ENCODE data around the gene LMF1. TPM values are rescaled to one million over a fixed set of nuclear protein-coding genes. Genes with fewer than 3 reads are reported as not detected.

The LMF1 gene
- polyA plus RNA-seq, 4 donors: 14.6 to 26.5 (median 21.0) TPM

DNA sequence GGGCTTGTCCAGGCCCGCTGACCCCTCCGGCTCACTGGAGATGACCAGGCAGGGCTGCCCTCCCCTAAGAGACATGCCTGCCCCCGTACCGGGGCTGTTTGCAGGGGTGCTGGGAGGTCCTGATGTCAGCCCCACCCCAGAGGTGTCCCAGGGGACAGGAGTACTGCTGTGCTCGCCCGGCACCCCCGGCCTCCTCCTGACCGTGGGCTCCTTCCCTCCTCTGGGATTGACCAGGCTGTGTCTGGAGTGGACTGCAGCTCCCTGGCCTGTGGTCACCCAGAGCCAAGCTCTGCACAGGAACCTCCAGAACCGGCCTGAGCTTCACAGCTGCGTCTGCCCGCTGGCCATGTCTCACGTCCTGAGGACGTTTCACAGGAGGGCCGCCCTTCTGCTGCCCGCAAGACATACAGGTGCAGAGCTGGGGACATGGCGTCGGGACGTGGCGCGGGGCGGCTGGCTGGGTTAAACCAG, 53.2 kb downstream of the LMF1 start:
- DNase-seq (ENCODE audit: low read depth in 4 of 4, low spot score in 2 of 4): no peak

DNA sequence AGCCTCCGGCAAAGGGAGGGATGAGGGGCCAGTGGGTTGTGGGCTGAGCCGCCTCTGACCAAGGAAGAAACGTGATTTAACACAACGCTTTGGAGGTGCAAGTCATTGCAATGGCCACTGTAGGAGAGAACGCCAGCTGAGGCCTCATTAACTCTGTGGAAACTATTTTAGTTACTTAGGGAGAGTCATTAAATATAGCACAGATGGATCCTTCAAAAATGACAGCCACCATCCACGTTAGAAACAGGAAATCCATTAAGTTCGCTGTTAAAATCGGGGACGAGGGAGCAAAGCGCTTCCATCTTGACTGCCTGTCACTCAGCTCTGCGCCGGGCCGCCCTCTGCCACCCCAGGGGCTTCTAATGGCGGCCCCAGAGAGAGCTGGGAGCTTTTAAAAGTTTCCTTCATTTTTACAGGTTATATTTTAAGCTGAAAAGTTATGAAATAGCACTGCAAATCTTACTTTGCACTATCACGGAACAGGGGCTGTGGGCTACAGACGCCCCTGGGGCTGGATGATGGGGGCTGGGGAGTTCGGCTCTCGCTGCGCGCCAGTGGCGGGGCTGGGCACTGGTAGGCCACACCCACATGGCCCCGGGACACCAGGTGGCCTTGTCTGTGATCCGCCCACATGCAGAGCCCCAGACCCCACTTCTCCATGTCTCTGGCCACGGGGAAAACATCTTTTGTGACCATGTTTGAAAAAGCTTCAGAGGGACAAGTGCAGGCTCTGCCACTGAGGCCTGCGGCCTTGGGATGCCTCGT, 54.6 kb downstream of the LMF1 start:
- DNase-seq (ENCODE audit: low read depth in 4 of 4, low spot score in 2 of 4): no peak

DNA sequence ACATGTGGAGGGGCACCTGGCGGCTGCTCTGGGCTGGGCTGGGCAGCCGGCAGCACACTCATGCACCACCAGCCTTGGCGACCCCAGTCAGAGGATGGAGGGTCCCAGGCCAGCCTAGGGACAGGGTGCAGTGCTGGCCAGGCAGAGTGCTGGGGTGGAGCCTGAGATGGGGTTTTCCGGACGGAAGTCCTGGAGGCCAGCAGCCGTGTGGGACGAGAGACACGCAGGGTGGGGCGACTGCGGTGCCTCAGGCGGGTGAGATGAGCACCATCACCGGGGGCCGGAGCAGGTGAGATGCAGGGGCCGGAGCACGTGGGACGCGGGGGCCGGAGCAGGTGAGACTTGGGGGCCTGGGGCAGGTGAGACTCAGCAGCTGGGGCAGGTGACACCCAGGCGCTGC, 55.2 kb downstream of the LMF1 start:
- DNase-seq (ENCODE audit: low read depth in 4 of 4, low spot score in 2 of 4): no peak

DNA sequence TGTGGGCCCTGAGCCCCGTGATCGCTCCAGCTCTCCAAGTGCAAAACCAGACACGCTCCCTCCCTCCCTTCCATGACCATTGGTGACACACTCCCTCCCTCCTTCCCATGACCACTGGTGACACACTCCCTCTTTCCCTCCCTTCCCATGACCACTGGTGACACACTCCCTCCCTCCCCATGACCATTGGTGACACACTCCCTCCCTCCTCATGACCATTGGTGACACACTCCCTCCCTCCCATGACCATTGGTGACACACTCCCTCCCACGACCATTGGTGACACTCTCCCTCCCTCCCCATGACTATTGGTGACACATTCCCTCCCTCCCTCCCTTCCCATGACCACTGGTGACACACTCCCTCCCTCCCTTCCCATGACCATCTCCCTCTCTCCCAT, 56.3 kb downstream of the LMF1 start:
- DNase-seq (ENCODE audit: low read depth in 4 of 4, low spot score in 2 of 4): no peak

DNA sequence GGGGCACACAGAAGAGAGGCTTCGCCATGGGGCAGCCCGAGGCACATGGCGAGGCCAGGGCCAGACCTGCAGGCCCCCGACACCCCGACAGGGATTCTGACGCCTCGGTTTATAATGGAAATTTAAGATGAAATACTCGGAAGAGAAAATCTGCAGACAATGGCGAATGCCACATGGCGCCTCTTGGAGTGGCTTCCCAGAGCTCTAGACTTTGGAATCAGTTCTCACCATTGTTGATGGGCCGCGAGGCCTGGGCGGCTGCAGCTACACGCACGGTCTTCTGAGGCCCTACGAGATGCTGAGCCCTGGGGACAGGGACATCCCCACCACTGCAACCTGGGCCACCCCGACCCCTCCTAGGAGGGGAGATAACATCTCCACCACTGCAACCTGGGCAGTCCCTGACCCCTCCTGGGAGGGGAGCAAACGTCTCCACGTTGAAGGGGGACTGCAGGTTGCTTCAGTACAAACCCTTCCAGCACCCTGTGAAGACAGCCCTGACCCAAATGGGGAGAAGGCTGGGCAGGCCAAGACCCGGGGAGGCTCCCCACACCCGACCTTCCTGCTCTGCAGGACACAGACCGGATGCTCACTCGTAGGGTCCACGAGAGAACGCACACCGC, 56.9 kb downstream of the LMF1 start:
- no peak for DNase-seq (ENCODE audit: low read depth in 4 of 4, low spot score in 2 of 4)

DNA sequence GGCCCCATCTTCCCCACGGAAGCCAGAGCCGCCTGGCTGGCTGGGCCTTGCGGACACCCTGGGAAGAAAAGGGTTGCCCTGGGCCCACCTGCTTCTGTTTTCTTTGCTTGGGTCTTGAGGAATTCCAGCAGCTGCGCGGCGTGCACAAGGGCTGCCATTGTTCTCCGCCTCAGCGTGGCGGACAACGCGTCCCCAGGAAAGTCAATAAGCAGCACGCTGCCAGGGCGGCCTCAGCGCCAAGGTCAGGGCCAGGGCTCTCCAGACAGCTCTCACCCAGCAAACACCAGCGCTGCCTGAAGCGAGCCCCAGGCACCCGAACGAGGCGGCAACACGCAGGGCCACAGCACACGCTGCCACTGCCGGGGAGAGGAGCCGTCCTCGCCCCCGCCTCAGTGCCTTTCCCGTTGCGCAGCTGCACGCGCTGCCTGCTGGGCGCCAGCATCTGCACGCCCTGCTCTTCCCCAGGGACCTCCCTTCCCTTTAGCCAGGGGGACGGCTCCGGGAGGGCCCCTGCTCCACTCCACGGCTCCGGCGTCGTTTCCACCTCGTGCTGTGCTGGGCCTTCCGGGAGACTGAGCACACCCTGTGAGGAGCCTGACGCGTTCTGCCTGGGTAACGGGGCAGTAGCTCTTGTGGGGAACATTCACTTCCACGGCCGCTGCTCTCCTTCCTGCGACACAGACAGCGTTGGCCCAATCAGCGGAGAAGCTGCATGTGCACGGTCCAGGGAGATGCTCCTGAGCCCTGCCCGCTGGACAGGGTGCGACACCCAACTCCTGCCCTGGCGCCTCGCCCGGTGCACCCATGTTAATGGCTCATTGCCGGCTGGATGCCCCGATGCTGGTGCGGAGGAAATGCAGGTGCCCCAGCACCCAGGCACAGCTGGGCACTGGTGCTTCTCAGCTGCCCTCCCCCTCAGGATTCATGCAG, 57.8 kb downstream of the LMF1 start:
- DNase-seq (ENCODE audit: low read depth in 4 of 4, low spot score in 2 of 4): no peak

DNA sequence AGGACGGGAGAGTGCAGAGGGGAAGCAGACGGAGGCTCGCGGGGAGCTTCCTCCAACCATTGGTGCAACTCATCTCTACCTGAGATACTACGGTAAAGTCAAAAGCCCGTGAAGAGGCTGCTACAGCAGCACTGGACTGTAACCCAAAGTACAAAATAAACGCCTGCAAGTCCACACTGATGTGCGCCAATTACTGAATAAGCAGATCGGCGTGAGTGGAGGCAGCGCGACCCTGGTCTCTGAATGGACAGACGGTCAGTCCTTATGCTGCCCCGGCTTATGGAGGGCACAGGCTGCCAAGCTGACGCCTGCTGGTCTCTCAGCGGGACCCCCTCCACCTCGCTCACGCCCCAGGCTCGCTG, 58.5 kb downstream of the LMF1 start:
- DNase-seq (ENCODE audit: low read depth in 4 of 4, low spot score in 2 of 4): no peak

DNA sequence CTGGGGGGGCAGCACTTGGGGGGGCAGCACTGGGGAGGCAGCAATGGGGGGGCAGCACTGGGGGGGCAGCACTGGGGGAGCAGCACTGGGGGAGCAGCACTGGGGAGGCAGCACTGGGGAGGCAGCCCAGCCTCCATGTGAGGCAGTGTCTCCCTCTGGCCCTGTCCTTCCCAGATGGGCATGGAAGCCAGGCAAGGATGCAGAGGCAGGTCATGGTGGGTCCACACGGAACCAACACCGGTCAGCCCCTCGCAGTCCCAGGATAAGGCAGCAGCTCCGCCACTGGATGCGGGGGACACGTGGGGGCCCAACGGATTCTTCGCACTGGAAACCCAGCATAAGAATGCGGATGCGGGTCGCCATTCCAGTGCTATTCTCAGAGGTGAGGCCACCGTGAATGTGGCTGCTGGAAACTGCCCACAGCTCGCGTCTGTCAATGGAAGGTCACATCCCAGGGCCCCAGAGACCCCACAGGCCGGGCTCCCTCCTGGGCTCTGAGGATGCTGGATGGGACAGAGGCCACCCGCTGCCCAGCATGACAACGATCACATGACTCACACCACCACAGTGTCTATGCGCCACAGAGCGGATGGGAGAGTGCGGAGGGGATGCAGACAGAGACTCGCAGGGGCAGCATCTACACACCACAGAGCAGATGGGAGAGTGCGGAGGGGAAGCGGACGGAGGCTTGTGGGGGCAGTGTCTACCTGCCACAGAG, 59.0 kb downstream of the LMF1 start:
- DNase-seq (ENCODE audit: low read depth in 4 of 4, low spot score in 2 of 4): no peak

DNA sequence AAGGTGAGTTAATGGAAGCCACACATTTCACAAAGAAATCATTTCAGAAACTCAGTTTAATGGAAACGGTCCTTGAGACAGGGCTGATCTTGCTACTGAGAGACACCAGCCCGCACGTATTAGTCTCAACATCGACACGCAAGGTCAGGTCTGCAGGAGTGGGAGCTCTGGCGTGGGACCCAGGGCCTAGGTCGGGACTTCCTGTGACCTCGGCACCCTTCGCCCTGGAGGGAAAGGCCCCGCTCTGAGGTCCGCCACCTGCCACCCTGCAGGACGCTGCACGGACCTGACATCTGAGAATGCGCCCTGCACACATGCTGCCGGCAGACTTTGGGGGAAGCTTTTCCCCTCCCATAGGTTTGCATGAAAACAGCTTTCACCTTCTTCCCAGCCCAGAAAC, 59.7 kb downstream of the LMF1 start:
- no peak for DNase-seq (ENCODE audit: low read depth in 4 of 4, low spot score in 2 of 4)

DNA sequence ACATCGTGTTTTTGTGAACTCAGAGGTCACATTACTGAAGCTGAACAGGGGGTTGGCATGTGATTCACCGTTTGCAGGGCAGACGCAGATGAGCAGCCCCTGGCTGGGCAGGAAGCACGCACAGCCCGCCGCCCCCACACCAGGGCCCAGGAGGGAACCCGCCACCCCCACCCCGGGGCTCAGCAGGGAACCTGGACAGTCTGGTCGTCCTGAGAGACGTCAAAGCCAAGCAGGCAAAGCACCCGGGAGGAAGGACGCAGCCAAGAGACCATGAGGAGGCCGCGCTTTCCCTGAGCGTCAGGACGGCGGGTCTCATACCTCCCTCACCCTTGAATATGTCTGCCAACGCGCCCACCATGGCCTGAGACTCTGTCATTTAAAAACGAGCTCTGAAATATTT, 60.6 kb downstream of the LMF1 start:
- no peak for DNase-seq (ENCODE audit: low read depth in 4 of 4, low spot score in 2 of 4)

DNA sequence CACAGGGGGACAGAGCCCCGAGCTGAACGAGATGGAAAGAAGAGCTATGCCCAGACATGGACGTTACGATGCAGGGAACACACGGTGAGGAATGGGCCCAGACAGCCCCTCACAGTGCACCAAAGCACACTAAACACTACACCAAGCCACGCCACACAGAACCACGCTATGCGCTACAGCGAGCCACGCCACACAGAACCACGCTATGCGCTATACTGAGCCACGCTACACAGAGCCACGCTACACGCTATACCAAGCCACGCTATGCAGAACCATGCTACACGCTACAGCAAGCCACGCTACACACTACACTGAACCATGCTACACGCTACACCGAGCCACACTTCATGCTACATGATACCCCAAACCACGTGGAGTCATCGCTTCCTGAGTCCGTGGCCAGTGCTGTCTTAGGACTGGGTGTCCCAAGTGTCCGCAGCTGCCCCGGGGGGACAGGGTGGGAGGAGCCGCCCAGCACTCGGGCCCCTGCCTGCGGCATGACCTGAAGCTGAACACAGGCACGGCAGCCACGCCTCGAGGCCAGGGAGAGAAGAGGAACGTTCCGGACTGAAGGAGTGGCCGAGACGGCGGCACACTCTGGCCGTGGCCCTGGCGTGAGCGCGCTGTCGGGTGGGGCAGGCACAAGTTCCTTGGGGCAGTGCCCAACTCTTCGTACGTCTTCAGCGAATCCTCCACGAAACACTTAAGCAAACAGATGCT, 61.3 kb downstream of the LMF1 start:
- DNase-seq (ENCODE audit: low read depth in 4 of 4, low spot score in 2 of 4): no peak

DNA sequence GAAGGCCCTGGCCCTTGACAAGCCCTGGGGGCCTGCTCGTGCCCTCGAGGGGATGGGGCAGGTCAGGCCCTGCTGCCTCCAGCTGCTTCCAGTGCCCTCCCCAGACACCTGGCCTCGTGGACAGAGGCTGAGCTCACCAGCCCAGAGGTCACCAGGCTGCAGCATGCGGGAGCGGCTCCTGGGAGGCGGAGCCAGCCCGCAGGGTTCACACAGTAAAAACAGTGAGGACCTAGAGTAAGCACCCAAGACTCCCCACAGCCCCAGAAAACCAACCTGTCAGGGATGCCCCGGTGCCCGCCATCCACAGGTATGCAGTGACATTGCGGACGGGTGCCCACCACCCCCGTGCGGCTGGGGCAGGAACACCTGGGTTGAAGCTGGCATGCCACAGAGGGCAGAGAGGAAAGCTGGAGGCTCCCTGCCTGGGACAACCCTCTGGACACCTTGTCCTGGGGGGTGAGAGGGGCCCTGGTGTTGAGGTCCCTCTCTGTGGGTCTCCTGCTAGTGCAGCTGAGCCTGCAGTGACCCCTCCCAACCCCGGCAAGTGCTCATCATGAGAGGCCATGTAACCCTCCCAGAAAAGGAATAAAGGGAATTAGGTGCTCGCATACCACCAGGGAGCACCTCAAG, 62.1 kb downstream of the LMF1 start:
- no peak for DNase-seq (ENCODE audit: low read depth in 4 of 4, low spot score in 2 of 4)

DNA sequence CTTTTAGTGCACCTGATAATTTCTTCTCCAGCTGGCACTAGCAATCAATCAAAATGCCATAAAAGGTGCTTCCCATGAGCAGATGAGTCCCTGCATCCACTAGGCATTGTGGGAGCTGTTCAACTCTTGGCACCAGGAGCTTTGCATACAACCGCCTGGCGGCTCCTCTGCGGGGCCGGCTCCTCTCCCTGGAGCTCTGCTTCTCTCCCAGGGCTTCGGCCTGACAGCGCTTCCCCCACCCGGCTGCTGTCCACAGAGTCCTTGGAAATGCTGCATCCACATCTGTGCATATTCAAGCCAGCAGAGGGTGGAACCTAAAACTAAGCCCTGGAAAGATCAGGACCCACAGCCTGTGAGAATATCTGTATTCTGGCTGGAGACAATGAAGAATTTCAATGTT, 62.9 kb downstream of the LMF1 start:
- DNase-seq (ENCODE audit: low read depth in 4 of 4, low spot score in 2 of 4): no peak

DNA sequence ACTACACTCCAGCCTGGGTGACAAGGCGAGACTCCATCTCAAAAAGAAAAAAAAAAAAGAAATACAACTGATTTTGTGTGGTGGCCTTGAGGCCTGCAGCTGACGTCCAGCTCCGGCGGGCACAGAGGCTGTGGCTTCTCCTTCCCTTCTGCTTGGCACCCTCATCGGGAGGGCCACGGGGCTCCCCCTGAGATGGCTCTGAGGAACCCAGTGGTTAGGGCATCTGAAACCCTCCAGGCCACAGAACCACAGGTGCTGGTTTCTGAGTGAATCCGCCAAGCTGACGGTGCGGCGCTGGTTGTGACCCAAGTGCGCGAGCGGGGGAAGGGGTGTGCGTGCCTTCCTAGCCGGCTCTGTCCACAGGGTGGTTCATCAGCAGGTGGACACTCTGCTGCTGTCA, 63.4 kb downstream of the LMF1 start:
- DNase-seq (ENCODE audit: low read depth in 4 of 4, low spot score in 2 of 4): no peak

DNA sequence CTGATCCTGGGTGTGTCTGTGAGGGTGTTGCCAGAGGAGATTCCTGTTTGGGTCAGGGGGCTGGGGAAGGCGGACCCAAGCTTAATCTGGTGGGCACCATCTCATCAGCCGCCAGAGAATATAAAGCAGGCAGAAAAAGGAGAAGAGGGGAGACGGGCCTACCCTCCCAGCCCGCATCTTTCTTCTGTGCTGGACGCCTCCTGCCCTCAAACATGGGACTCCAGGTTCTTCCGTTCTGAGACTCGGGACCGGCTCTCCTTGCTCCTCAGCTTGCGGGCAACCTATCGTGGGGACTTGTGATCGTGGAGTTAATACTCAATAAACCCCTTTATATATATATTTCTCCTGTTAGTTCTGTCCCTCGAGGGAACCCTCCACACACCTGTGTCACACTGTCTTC, 64.5 kb downstream of the LMF1 start:
- DNase-seq (ENCODE audit: low read depth in 4 of 4, low spot score in 2 of 4): no peak

DNA sequence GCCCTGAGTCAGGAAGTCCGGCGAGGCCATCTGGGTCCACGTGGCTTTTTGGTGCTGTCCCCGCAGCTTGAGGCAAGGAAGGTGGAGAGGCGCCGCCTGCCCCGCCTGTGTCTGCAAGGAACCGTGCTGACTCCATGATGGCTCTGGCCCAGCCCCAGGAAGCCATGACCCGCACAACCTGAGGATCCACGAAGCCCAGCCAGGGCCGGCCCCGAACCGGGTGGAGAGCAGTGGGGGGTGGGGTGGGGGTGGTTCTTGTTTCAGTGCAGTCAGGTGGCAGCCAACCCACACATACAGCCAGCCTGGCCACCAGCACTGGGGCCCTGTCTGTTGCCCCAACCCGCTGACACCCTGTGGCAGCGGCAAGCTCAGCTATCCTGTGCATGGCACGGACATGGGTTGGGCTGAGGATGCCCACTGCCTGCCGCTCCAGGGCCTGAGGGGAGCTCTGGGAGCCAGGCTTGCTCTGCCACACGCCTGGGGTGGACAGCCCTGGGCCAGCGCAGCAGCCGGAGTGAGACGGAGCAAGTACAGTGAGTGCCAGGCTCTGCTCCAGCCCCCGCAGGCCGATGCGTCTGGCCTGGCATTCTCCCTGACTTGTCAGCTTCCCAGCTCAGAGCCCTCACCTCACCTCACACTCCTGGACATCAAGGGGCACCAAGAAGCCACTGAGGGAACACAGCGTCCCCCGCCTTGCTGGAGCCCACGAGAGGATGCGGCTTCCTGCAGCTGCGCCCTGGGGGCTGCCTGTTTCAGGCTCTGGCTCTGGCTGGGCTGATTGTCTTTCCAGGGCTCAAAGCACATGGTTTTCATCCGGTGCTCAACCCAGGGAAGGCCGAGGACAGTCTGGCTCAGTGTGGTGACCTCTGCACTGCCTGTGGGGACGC, 68.8 kb downstream of the LMF1 start:
- DNase-seq (ENCODE audit: low read depth in 4 of 4, low spot score in 2 of 4): no peak

DNA sequence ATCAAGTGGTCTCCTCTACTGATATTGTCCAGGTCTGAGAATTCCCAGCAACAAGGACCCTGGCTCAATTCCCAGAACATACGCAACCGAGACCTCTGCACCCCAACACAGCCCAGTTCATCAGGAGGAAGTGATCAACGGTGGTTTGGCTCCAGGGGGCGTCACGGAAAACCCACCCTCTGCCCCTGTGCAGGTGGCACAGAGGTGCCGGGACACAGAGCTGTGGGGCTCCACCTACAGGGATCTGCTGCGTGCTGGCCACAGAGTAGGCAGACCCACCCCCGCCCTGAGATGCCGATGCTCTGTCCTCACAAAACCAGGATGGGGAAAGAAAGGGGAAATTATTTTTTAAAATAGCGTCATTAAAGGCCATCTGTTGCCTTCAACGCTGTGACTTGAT, 69.6 kb downstream of the LMF1 start:
- DNase-seq (ENCODE audit: low read depth in 4 of 4, low spot score in 2 of 4): no peak

DNA sequence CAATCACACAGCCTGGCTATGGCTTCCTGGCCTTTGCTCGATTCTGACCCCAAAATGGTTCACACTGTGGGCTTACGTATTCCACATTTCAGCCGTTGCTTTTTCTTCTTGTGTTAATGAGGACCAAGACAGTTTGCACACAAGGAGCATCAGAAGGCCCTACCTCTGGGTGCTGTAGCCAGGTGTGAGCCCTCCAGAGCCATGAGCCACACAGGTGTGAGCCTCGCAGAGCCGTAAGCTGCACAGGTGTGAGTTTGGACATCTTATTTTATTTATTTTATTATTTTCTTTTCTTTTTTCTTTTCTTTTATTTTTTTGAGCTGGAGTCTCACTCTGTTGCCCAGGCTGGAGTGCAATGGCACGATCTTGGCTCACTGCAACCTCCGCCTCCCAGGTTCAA, 70.6 kb downstream of the LMF1 start:
- no peak for DNase-seq (ENCODE audit: low read depth in 4 of 4, low spot score in 2 of 4)

DNA sequence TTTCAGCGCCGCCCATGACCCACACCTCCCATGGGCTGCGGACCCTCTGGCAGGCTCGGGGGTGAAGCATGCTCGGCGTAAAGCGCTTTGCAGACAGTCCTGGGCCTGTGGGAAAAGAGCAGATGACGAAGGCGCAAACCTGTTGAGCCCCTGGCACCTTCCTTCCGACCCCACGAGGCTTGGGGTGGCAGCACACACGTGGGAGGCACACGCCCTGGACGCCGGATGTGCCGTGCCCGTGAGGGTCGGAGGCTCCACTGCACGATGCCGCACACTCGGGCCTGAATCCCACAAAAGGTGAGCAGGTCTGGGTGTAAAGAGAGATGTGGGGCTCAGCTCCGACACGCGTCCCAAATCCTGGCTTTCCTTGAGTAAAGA, 71.1 kb downstream of the LMF1 start:
- no peak for DNase-seq (ENCODE audit: low read depth in 4 of 4, low spot score in 2 of 4)

Measured in left renal cortex interstitium (tissue), 4 donors.